Activated naive CD8-positive, alpha-beta T cell treated with anti-CD3 and anti-CD28 coated beads for 36 hours (primary cell): ENCODE measurements around the gene PGR. TPM values are rescaled to one million over a fixed set of nuclear protein-coding genes. Genes with fewer than 3 reads are reported as not detected.

Experiments used
- DNase-seq: peaks from one replicate; pipeline ENCODE4 v3.0.0; 2021
- H3K27ac Mint-ChIP-seq: one replicate; pipeline ENCODE4 v1.8.0; 2022; ENCODE audit warnings: mild to moderate bottlenecking, moderate library complexity, mixed read lengths
- H3K27me3 Mint-ChIP-seq: one replicate; pipeline ENCODE4 v1.8.0; 2022; ENCODE audit warnings: mild to moderate bottlenecking, mixed read lengths
- H3K36me3 Mint-ChIP-seq: one replicate; pipeline ENCODE4 v1.8.0; 2021; ENCODE audit warnings: mild to moderate bottlenecking, mixed read lengths
- H3K4me1 Mint-ChIP-seq: one replicate; pipeline ENCODE4 v1.8.0; 2021; ENCODE audit warnings: mixed read lengths
- H3K4me3 Mint-ChIP-seq: one replicate; pipeline ENCODE4 v1.8.0; 2022; ENCODE audit warnings: mild to moderate bottlenecking, moderate library complexity, mixed read lengths
- H3K9me3 Mint-ChIP-seq: one replicate; pipeline ENCODE4 v1.8.0; 2022; ENCODE audit warnings: mixed read lengths
- total RNA-seq, 2 experiments: library from RNA; stranded (reverse); gene quantifications; one replicate each; pipeline ENCODE4 v1.2.3, GENCODE V29; 2021

The PGR gene
- total RNA-seq, 2 experiments from 2014 or later: not detected

DNA sequence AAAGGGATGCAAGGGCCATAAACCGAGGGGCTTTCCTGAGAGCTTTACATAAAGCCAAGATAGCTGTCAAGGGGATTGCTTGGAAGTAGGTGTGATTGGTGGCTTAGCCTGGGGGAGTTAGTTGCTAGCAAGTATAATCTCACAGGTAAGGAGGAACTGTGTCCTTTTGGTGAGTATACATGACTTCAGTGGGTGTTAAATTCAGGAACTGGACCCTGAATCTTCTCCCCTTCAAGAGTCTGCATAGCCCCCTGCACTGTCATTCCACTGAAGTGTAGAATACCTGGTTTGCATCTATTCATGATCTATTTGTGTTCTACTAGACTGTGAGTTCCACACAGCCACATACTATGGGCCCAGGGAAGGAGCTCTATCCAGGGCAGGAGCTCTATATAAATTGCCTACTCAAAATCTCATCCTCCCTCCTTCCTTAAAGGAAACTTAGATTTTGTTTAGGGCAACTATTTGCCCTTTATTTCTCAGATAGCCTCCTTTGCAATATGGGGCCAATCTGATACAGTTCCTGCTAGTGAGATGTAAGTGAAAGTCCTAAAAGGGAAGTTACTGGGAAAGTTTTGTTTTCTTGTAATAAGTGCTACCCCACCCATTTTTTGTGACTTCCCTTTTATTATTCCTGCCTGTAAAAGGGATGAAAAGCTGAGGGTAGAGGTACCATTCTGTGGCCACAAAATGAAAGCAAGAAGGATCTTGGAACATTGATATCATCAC, 120.5 kb downstream of the PGR start:
- Mint-ChIP-seq H3K27ac (no peak overlapping the region), H3K36me3 (no peaks in the 10 kb centered on the region), H3K4me1 (no peaks in the 10 kb centered on the region), H3K27me3 (peaks cover 4% of the 10 kb centered on the region), H3K4me3 (no peak overlapping the region), H3K9me3 (no peaks in the 10 kb centered on the region)
- no peak for DNase-seq

DNA sequence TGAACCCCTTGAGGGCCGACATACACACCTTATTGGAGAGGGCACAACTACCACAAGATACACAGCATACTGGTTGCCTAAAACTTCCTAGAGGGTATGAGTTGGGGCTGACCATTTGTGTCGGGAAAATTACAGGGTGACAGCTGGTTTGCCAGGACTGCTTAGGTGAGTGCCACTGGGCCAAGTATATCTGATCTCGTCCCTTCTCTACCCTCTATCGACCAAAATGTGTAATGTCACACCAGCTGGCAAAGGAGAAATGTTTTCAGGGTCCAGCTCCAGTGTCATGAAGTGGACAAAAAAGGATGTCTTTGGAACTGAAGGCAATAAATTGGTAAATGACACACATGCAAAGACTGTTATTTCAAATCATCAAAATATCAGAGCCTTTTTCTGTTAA, 126.1 kb downstream of the PGR start:
- H3K4me1 Mint-ChIP-seq: no peaks in the 10 kb centered on the region
- H3K4me3 Mint-ChIP-seq: no peak overlapping the region
- no peak for DNase-seq
- no peaks in the 10 kb centered on the region for H3K27me3 Mint-ChIP-seq
- H3K36me3 Mint-ChIP-seq: no peaks in the 10 kb centered on the region
- no peaks in the 10 kb centered on the region for H3K9me3 Mint-ChIP-seq
- no peak overlapping the region for H3K27ac Mint-ChIP-seq

DNA sequence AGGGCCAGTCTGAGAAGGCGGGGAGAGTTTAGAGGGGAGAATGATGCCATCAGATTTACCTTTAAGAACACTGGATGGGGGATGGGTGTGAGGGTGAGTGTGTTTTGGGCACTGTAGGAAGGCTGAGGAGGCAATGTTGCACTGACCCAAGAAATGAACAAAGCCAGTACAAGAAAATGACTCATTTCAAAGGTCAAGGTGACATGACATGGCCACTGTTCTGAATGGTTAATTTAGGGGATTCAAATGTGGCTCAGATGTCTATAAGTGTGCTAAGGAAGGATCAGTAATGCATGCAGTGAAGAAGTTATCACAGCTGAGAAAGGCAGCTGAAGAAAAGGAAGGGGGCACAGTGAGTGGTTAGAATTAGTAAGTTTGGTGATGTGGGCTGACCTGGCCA, 129.9 kb downstream of the PGR start:
- Mint-ChIP-seq H3K9me3 (no peaks in the 10 kb centered on the region), H3K27ac (no peak overlapping the region), H3K36me3 (no peaks in the 10 kb centered on the region), H3K4me3 (no peak overlapping the region), H3K4me1 (no peaks in the 10 kb centered on the region), H3K27me3 (no peaks in the 10 kb centered on the region)
- no peak for DNase-seq

DNA sequence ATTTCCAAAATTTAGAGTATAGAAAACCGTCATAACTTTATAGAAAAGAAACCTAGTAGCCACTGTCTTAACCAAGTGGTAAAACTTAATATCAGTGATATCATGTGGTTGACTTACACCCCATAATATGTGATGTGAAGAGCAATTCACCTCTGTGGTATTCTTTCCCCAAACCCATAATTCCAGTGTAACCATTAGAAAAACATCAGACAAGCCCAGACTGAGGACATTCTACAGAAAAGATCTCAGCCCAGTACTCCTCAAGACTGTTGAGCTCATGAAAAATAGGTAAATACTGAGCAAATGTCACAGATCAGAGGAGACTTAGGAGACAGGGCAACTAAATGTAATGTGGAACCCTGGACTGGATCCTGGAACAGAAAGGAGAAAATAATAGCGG, 134.6 kb downstream of the PGR start:
- Mint-ChIP-seq H3K27ac (no peak overlapping the region), H3K36me3 (no peaks in the 10 kb centered on the region), H3K4me3 (no peak overlapping the region), H3K27me3 (no peaks in the 10 kb centered on the region), H3K9me3 (no peaks in the 10 kb centered on the region), H3K4me1 (no peaks in the 10 kb centered on the region)
- no peak for DNase-seq

DNA sequence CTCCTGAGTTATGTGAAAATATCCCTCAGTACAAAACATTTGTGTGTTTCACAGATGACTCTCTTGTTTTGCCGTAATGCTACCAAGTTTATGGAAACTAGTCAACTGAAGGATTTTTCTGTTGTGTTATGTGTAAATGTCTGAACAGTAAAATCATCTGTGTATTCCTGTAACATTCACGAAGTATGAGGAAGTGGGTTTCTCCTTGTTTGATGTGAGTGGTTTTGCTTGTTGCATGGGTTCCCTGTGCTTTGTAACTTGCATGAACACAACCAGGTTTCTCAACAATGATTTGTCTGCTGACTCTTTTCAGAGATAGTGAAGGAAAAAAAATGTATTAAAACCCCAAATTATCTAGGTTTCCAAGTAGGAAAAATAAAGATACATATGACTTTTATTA, 138.1 kb downstream of the PGR start:
- Mint-ChIP-seq H3K27ac (no peak overlapping the region), H3K4me3 (no peak overlapping the region), H3K27me3 (no peaks in the 10 kb centered on the region), H3K9me3 (no peaks in the 10 kb centered on the region), H3K4me1 (no peaks in the 10 kb centered on the region), H3K36me3 (no peaks in the 10 kb centered on the region)
- no peak for DNase-seq

DNA sequence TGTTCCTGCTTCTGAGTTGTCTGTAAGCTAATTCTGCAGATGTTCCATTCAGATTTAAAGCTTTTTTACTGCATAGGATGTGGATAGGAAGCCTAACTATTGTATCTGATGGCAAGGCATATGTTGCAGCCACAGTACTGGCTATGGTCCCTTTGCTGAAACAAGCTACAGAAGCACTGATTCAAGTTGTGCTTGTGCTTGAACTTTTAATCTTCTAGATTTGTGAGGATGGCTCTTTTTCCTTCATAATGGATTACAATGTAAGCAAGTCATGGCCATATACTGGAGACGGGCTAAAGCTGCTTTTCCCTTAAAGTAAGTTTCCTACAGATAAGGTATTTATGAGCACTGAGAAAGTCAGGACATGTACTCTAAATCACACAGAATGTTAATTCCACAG, 138.7 kb downstream of the PGR start:
- Mint-ChIP-seq H3K9me3 (no peaks in the 10 kb centered on the region), H3K4me1 (no peaks in the 10 kb centered on the region), H3K27me3 (no peaks in the 10 kb centered on the region), H3K27ac (no peak overlapping the region), H3K36me3 (no peaks in the 10 kb centered on the region), H3K4me3 (no peak overlapping the region)
- DNase-seq: no peak

DNA sequence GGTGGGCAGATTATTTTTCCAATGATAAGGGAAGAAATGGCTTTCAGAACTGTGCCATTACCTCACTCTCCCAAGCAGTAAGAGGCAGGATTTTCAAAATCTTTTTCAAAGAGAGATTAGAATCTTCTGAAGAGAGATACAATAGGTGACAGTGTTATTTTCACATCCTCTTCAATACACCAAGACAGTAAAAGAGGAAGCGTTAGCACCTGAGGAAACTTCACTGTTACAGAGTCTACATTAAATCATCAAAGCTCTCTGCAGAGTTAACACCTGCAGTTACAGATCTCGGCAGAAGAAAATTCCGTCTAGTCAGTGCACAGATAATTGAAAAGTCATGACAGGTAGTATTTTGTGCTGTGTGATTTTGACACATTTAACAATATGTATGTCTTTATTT, 144.9 kb downstream of the PGR start:
- no peak overlapping the region for H3K4me3 Mint-ChIP-seq
- DNase-seq: no peak
- no peaks in the 10 kb centered on the region for H3K36me3 Mint-ChIP-seq
- H3K4me1 Mint-ChIP-seq: no peaks in the 10 kb centered on the region
- no peaks in the 10 kb centered on the region for H3K27me3 Mint-ChIP-seq
- H3K27ac Mint-ChIP-seq: no peak overlapping the region
- H3K9me3 Mint-ChIP-seq: no peaks in the 10 kb centered on the region

DNA sequence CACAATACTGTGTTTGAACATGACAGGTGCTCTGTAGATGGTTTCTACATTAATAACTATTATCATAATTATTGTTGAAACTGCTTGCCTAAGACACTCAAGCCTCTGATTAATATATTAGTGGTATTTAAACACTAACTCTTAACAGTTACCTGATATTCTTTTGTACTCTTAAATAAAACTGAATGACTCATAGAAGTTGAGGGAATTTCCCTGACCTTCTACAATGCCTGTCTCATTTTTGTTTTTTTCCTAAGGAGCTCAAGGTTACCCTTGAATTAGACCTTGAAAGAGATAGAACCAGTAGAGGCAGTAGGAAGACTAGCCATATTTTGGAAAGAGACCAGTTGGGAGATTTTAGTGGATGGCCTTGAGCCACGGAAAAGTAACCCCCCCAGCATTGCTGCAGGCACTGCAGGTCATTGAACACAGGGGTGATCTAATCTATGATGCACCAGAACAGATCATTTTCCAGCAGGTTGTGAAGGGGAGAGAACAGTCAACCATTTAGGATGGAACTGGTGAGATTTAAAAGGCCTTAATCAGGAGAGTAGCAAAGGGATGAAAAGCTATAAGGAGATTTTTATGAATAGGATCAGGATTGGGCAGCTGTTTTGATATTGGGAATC, 148.3 kb downstream of the PGR start:
- Mint-ChIP-seq H3K27ac (no peak overlapping the region), H3K4me1 (no peaks in the 10 kb centered on the region), H3K27me3 (no peaks in the 10 kb centered on the region), H3K36me3 (no peaks in the 10 kb centered on the region), H3K4me3 (no peak overlapping the region), H3K9me3 (no peaks in the 10 kb centered on the region)
- no peak for DNase-seq

DNA sequence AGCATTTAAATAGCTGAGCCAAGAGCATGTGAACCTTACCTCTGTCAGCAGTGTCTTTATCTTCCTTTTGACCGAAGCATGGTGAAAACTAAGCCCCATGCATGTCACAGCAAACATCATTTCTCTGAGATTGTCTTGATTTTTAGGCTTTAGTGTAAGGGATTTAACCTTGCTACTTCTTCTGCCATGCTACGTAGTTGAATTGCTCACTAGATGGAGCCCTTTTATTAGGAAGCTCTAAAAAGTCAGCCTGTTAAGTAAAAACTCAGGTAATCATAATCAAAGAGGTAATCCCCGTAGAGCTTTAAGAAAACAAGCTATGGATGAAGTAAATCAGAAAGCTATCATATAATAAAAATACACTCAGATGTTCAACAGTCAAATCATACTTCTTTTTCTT, 149.5 kb downstream of the PGR start:
- H3K36me3 Mint-ChIP-seq: no peaks in the 10 kb centered on the region
- no peaks in the 10 kb centered on the region for H3K4me1 Mint-ChIP-seq
- H3K4me3 Mint-ChIP-seq: no peak overlapping the region
- H3K27me3 Mint-ChIP-seq: no peaks in the 10 kb centered on the region
- no peak for DNase-seq
- no peaks in the 10 kb centered on the region for H3K9me3 Mint-ChIP-seq
- no peak overlapping the region for H3K27ac Mint-ChIP-seq
